IMR-90 (cell line): Measurements from ENCODE around the gene FAM193A. TPM values are rescaled to one million over a fixed set of nuclear protein-coding genes. Genes with fewer than 3 reads are reported as not detected.

ENCODE experiments used
- ATAC-seq: fragments of 200-7000 bp; cut with Tn5 transposase; 2 replicates; pipeline ENCODE4 v1.9.1; 2020; ENCODE audit warnings: low read depth, mild to moderate bottlenecking, moderate library complexity
- BruUV-seq: library from RNA; stranded (reverse); fragments of 400-500 nt; replicated peaks from 2 replicates; lab custom pipeline; 2021; lab: Mats Ljungman, UMichigan
- CTCF ChIA-PET: fragments of 300-600 bp; formaldehyde crosslinking; extraction: SDS; loops from one replicate; lab custom pipeline; 2021; ENCODE audit warnings: antibody characterized with exemption; lab: Yijun Ruan, JAX
- POLR2A ChIA-PET: fragments of 300-600 bp; sonication (Branson Sonifier 250); formaldehyde crosslinking; loops from one replicate; lab custom pipeline; 2022; ENCODE audit warnings: antibody characterized with exemption; ENCODE audit not compliant: unreplicated experiment; lab: Charles Lee
- DNase-seq: peaks from one replicate; pipeline ENCODE4 v3.0.0; 2013
- H2AFZ ChIP-seq: replicated peaks from 2 replicates; pipeline ENCODE3; 2013; ENCODE audit warnings: low read length, mild to moderate bottlenecking; ENCODE audit not compliant: poor library complexity
- H2AK5ac ChIP-seq: 2 replicates; pipeline ENCODE4 v1.6.1; 2013; ENCODE audit warnings: low read depth, low read length, inconsistent platforms
- H2AK9ac ChIP-seq: replicated peaks from 2 replicates; pipeline ENCODE3; 2013; ENCODE audit warnings: mild to moderate bottlenecking, low read depth, low read length, moderate library complexity; ENCODE audit not compliant: poor library complexity
- H2BK120ac ChIP-seq: 2 replicates; pipeline ENCODE4 v1.6.1; 2013; ENCODE audit warnings: low read depth, low read length, inconsistent platforms
- H2BK15ac ChIP-seq: 3 replicates; pipeline ENCODE4 v1.6.1; 2013; ENCODE audit warnings: low read depth, low read length, inconsistent platforms
- H2BK20ac ChIP-seq: 2 replicates; pipeline ENCODE4 v1.6.1; 2013; ENCODE audit warnings: low read depth, mild to moderate bottlenecking, inconsistent platforms, low read length, moderate library complexity
- H2BK5ac ChIP-seq: 2 replicates; pipeline ENCODE4 v1.6.1; 2013; ENCODE audit warnings: mild to moderate bottlenecking, low read depth, low read length, inconsistent platforms; ENCODE audit not compliant: poor library complexity, severe bottlenecking
- H3K14ac ChIP-seq: replicated peaks from 2 replicates; pipeline ENCODE4 v1.6.1; 2013; ENCODE audit warnings: low read depth, low read length, inconsistent platforms
- H3K18ac ChIP-seq: 2 replicates; pipeline ENCODE4 v1.6.1; 2013; ENCODE audit warnings: low read depth, low read length, control low read depth
- H3K23ac ChIP-seq: 2 replicates; pipeline ENCODE4 v1.6.1; 2013; ENCODE audit warnings: low read depth, low read length, inconsistent platforms
- H3K27ac ChIP-seq: 2 replicates; pipeline ENCODE4 v1.5.1; 2013; ENCODE audit warnings: mild to moderate bottlenecking, control low read depth, low read length; ENCODE audit not compliant: insufficient read depth
- H3K27me3 ChIP-seq: 2 replicates; pipeline ENCODE4 v1.6.1; 2013; ENCODE audit warnings: low read length; ENCODE audit not compliant: control insufficient read depth, insufficient read depth
- H3K36me3 ChIP-seq: 2 replicates; pipeline ENCODE4 v1.6.1; 2013; ENCODE audit warnings: low read length, mixed read lengths; ENCODE audit not compliant: control insufficient read depth, insufficient read depth
- H3K4ac ChIP-seq: 2 replicates; pipeline ENCODE4 v1.6.1; 2013; ENCODE audit warnings: low read depth, low read length, inconsistent platforms
- H3K4me1 ChIP-seq: 2 replicates; pipeline ENCODE4 v1.6.1; 2013; ENCODE audit warnings: low read length, mixed read lengths; ENCODE audit not compliant: control insufficient read depth, insufficient read depth
- H3K4me2 ChIP-seq: 2 replicates; pipeline ENCODE4 v1.6.1; 2013; ENCODE audit warnings: low read depth, mild to moderate bottlenecking, control low read depth, low read length, moderate library complexity
- H3K4me3 ChIP-seq: 2 replicates; pipeline ENCODE4 v1.5.1; 2013; ENCODE audit warnings: low read depth, mild to moderate bottlenecking, control low read depth, low read length, moderate library complexity; ENCODE audit not compliant: insufficient read depth
- H3K56ac ChIP-seq: 2 replicates; pipeline ENCODE4 v1.6.1; 2013; ENCODE audit warnings: low read length, inconsistent platforms; ENCODE audit not compliant: insufficient read depth; ENCODE audit errors: extremely low read depth
- H3K79me1 ChIP-seq, 2 experiments: 2 replicates each; pipeline ENCODE4 v1.6.1; 2013; ENCODE audit warnings: low read length in 2 of 2, inconsistent platforms in 1 of 2, low read depth in 1 of 2
- H3K9ac ChIP-seq: 2 replicates; pipeline ENCODE4 v1.6.1; 2013; ENCODE audit warnings: low read depth, low read length, control low read depth
- H3K9me1 ChIP-seq: 2 replicates; pipeline ENCODE4 v1.6.1; 2013; ENCODE audit warnings: low read length, inconsistent platforms; ENCODE audit not compliant: insufficient read depth
- H3K9me3 ChIP-seq: 2 replicates; pipeline ENCODE4 v1.6.1; 2013; ENCODE audit warnings: low read length; ENCODE audit not compliant: control insufficient read depth, insufficient read depth
- H4K20me1 ChIP-seq: 2 replicates; pipeline ENCODE4 v1.6.1; 2013; ENCODE audit warnings: low read length, inconsistent platforms; ENCODE audit not compliant: insufficient read depth
- H4K5ac ChIP-seq: 2 replicates; pipeline ENCODE4 v1.6.1; 2013; ENCODE audit warnings: mild to moderate bottlenecking, low read depth, low read length, control low read depth
- H4K8ac ChIP-seq, 2 experiments: 2 replicates each; pipeline ENCODE4 v1.6.1; 2013; ENCODE audit warnings: low read depth in 2 of 2, low read length in 2 of 2, control low read depth in 1 of 2, inconsistent platforms in 1 of 2
- H4K91ac ChIP-seq: 2 replicates; pipeline ENCODE4 v1.6.1; 2013; ENCODE audit warnings: low read depth, low read length, inconsistent platforms; ENCODE audit not compliant: insufficient read depth
- ELK1 ChIP-seq: fragments of 150-350 bp; IDR thresholded peaks from 2 replicates; pipeline ENCODE4 v1.6.1; 2016; ENCODE audit warnings: low read depth, mild to moderate bottlenecking, low read length, moderate library complexity, borderline replicate concordance
- FOS ChIP-seq: fragments of 150-350 bp; IDR thresholded peaks from 2 replicates; pipeline ENCODE4 v1.6.1; 2016; ENCODE audit warnings: low read depth, low read length
- NFE2L2 ChIP-seq: fragments of 150-350 bp; IDR thresholded peaks from 2 replicates; pipeline ENCODE4 v1.6.1; 2016; ENCODE audit warnings: low read depth, mild to moderate bottlenecking, low read length
- RCOR1 ChIP-seq: IDR thresholded peaks from 2 replicates; pipeline ENCODE4 v1.6.1; 2012; ENCODE audit warnings: mild to moderate bottlenecking, low read length, improper control_type of control experiment; ENCODE audit not compliant: insufficient replicate concordance
- WGBS, 2 experiments: methylation state at CpG; one replicate each; pipeline versions ENCODE4 v1.1.5 to v1.1.7; 2013; ENCODE audit warnings: missing lambda C conversion rate in 2 of 2; ENCODE audit not compliant: insufficient read length in 1 of 2; ENCODE audit errors: extremely low coverage in 2 of 2; 5-methylcytosine and 5-hydroxymethylcytosine counted together
- dilution Hi-C: fragments of 300-500 bp; cut with HindIII; formaldehyde crosslinking; loops from one replicate; pipeline ENCODE4 v1.14.3; 2018; ENCODE audit warnings: low sequenced_read_pairs; ENCODE audit not compliant: unreplicated experiment
- in situ Hi-C: fragments of 300-500 bp; cut with MboI; formaldehyde crosslinking; loops from 3 replicates; pipeline ENCODE4 v1.14.3; 2019; ENCODE audit warnings: low sequenced_read_pairs, inconsistent platforms, mixed read lengths
- intact Hi-C: fragments of 100-400 bp; cut with micrococcal nuclease; formaldehyde crosslinking; loops from 2 replicates; pipeline ENCODE4 v1.10.0; 2022
- polyA plus RNA-seq, 3 experiments: library from polyadenylated mRNA; depleted of rRNA; stranded (reverse); fragments of >200 nt; gene quantifications; 2 replicates each; pipeline ENCODE4 v1.2.3, GENCODE V29; 2012; ENCODE audit warnings: low replicate concordance in 1 of 3
- total RNA-seq: library from RNA; depleted of rRNA; stranded (reverse); fragments of >200 nt; gene quantifications from 2 replicates; pipeline ENCODE4 v1.2.3, GENCODE V29; 2012

FAM193A gene
- total and polyA plus RNA-seq, 2 of the 4 experiments (the other 2 are of a cell fraction): 6.8 to 11.0 TPM

- dilution Hi-C loops: no loop called here
- no peak overlapping the region for H2BK20ac ChIP-seq
- H3K9me1 ChIP-seq: peaks cover 39% of the 10 kb centered on the region
- H3K4me1 ChIP-seq: peaks cover 34% of the 10 kb centered on the region
- WGBS, 2 experiments: 20% methylated on average over 1 of the region's 6 CpGs; no CpG with 5 or more reads in 1 of the 2 experiments
- H3K4ac ChIP-seq: no peak overlapping the region
- H3K56ac ChIP-seq: no peak overlapping the region
- peaks cover 73% of the 10 kb centered on the region for H4K20me1 ChIP-seq
- H2BK5ac ChIP-seq: no peak overlapping the region
- H3K18ac ChIP-seq: no peak overlapping the region
- no peak overlapping the region for H3K4me3 ChIP-seq
- H4K5ac ChIP-seq: no peak overlapping the region
- H4K8ac ChIP-seq: no peak overlapping the region
- intact Hi-C loops: no loop called here
- H3K79me1 ChIP-seq: peaks cover 24 to 75% of the 10 kb centered on the region in 2 experiments
- H3K36me3 ChIP-seq: peaks cover 13% of the 10 kb centered on the region
- no peak overlapping the region for H3K27ac ChIP-seq
- POLR2A ChIA-PET: no interaction called here
- H3K27me3 ChIP-seq: no peaks in the 10 kb centered on the region
- TF ChIP-seq RCOR1 (no peak), NFE2L2 (no peak), FOS (no peak), ELK1 (no peak)
- ATAC-seq (no peak), DNase-seq (no peak)
- H2BK120ac ChIP-seq: no peak overlapping the region
- no peak overlapping the region for H2AK5ac ChIP-seq
- H3K4me2 ChIP-seq: no peak overlapping the region
- no peaks in the 10 kb centered on the region for H3K9me3 ChIP-seq
- in situ Hi-C loops: no loop called here
- CTCF ChIA-PET: interaction anchor here (0.6 to 0.7 kb wide), 2 partner anchors 50 to 82 kb away, joined by 4 to 5 read pairs; no protein-coding TSS in a partner anchor
- no peak overlapping the region for H2BK15ac ChIP-seq
- no peak overlapping the region for H4K91ac ChIP-seq
- no peak overlapping the region for H3K14ac ChIP-seq
- H3K9ac ChIP-seq: no peak overlapping the region
- no peak overlapping the region for H3K23ac ChIP-seq
- no peak overlapping the region for H2AK9ac ChIP-seq
- no TSS peak for BruUV-seq
- H2AFZ ChIP-seq: no peak overlapping the region
These were observed 62.8 kb downstream of the FAM193A start for GRCh38 chr4:2599304-2599654.
